ENCODE results near the gene EVA1A.

The EVA1A gene

DNA sequence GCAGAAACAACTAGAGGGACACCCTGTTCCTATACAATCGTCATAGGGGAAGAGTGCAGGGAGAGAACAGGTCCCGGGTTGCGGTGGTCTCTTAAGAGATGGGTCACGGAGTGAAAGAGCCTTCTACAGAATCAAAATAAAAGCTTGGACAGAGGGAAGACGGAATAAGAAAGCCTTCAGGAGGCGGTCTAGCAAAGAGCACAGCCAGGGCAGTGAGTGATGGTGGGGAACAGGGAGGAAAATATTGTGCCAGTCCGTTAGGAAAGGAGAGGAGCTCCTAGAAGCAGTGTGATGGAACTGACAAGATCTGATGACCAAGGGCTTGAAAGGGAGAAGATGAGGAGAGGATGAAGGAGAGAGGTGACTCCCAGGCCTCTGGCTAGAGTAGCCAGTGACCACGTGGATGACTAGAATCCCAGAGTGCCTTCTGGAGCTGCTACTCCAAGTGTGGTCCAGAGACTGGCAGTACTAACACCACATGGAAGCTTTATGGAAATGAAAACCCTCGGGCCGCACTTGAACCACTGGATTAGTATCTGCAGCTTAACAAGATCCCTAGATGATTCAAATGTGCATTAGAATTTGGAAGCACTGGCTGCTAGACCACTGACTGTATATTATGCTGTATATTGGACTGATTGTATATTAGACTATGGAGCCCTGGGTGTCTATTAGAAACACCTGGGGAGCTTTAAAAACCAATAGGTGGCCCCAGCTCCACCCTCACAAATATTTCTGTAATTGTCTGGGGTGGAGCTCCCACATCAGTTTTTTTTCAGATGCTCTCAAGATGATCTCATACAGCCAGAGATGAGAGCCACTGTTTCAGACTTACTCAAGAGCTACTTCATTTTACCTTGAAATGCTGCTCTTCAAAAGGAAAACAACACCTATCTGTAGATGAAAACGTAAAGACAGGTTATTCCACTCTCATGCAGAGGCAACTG lies 1.1 kb upstream of the EVA1A start:
- no peak for DNase-seq

DNA sequence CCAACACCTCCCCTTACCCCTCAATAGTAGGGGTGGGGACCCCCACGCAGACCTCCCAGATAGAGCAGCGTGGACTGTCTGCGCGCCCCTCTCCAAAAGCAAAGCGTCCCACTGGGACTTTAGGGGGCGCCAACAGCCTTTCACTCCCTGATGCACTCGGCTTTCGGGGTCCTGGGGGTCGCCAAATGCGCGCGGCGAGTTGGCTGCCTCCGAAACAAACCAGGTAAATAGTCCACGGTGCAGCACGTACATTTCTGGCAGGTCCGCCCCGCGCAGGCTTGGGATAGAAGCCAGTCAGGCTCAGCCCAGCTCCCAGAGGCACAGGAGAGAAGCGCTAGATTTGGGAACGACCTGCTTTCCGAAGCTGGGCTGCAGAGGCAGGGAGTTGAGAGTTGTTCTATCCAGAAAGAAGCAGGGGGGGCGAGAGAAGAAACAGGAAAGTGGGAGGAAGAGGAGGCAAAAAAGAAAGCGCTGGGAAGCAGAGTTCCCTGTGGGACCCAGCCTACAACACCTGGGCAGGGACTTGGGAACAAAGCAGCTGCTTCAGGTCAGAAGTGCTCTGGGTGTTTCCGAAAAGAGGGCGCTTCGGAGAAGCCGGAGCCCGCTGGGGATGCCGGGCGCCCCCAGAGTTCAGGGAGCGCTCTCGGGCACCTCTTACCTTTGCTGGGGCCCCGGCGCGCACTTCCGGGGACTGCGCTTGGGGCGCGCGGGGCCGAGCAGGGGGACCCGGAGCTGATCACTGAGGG lies 544 bp downstream of the EVA1A start:
- no peak for DNase-seq

DNA sequence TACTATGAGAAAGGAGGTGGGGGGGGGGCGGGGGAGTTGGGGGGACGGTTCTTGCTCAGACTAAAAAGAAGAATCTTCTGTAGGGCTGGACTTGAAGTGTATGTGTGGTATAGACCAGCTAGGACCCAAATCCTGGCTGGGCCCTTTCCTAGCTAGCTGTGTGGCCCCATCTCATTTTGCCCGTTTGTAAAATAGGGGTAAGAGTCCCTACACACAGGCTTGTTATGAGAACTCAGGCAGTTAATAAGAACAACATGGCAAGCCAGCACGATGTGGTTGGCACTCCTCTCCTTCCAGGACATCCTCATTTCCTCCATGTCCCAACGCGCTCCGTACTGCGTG lies 1.1 kb downstream of the EVA1A start:
- no peak for DNase-seq

DNA sequence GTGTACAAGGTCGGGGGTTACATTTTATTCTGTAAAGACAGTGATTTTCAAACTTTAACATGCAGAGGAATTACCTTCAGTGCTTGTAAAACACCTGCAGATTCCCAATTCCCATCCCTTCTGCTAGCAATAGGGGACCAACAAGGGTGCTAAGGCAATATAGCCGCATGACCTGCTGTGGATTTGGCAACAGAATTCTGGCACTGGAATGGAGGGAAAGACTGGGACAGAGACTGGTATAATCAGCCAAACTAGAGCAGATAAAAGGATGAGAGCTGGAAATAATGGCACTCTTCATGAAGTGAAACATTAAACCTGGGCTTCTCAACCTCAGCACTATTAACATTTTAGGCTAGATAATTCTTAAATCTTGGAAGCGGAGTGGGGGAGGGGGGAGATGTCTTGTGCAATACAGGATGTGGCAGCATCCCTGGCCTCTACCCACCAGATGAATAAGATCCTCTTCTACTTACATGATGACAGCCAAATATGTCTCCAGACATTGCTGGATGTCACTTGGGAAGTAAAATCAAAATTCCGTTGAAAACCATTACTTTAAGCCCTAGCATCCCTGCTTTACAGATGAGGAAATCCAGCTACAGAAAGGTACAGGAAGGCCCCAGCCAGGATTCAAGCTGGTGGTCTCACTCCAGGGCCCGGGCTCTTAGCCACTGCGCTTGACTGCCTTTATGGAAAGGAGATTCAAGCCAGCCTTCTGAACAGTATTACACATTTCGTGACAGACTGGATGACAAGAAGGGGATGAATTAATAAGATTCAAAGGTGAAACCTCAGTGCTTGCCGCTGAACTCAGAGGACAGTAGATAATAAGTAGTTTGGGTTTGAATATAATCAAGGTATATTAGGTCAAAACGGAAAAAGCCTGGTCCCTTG lies 1.7 kb downstream of the EVA1A start:
- DNase-seq = no peak

DNA sequence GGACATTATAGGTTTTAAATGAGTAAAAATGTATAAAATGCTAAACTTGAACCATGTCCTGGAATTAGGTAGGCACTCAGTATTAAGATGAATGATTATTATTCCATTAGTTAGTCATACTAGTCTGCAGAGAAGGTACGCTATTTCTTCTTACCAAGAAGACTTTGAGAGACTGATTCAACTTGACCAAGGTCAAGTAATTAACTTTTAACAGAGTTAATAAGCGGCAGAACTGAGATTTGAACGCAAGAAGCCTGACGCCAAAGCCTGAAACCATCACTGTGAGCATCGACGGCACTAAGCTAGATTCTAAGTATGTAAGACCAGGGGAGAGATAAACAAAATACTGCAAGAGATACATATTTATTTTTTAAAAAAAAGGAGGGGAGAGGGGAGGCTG lies 2.6 kb downstream of the EVA1A start:
- DNase-seq = no peak

DNA sequence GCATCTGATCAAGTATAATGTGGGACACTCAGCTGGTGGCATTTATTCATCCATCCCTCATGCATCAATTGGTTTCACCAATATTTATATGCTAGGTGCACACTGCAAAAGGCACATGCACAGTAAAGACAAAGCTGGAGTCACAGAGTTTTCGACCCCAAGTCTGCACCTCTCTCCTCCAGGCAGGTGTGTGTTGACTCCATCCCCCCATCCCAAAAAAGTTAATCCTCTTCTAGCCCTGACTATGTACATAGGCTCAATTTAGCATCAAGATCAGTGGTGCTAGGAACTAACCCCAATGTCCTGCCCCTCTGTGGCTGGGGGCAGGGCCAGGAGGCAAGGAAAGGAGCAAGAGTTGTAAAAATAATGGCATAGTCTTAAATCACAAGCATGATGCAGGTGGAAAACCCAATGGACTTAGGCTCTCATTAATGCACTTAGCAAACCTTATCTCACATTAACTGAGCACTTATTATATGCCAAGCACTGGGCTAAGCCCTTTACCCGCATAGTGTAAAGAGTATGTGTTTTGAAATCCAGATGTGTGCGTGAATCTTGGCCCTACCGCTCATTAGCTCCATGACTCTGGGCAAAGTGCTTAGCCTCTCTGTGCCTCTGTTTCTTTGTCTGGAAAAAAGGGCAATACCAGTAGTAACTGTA lies 3.1 kb downstream of the EVA1A start:
- no peak for DNase-seq

DNA sequence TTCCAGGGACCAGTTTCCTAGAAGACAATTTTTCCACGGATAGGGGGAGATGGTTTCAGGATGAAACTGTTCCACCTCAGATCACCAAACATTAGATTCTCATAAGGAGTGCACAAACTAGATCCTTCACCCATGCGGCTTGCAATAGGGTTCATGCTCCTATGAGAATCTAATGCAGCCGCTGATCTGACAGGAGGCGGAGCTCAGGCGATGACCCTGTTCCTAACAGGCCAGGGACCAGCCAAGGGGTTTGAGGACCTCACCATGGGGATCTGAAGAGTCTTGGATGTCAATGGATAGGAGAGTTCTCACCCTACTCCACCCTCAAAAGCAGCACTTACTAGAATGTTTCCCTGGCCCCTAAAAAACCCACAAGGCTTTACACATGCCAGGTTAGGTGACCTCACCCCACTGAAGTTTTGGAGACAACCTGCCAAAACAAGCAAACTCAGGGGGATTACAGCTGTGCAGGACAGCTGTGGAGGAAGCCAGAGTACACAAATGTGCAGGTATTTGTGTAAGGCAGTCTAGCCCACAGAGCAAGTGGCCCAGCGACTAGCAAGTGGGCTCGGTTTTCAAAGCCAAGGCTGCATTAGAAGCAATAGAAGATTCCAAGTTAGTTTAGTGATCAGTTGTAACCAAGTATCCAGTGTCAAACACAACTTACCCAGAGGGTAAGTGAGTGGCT lies 3.9 kb downstream of the EVA1A start:
- DNase-seq = no peak

DNA sequence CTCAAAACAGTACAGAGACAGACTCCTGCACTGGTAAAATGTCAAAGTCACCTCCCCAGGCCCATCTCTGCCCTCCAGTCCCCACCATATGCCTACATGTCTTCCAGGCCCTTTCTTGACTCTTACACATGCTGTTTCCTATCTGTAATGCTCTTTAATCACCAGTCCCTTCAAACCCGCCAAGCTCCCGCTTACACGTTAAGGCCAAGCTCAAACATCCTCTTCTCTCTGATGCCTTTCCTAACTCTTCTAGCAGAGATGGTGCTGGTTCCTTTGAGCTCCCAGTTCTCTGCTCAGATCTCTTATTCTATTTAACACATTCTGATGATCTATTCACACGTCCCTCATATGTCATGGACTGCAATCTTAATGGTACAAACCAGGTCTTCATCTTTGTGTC lies 5.0 kb downstream of the EVA1A start:
- no peak for DNase-seq

DNA sequence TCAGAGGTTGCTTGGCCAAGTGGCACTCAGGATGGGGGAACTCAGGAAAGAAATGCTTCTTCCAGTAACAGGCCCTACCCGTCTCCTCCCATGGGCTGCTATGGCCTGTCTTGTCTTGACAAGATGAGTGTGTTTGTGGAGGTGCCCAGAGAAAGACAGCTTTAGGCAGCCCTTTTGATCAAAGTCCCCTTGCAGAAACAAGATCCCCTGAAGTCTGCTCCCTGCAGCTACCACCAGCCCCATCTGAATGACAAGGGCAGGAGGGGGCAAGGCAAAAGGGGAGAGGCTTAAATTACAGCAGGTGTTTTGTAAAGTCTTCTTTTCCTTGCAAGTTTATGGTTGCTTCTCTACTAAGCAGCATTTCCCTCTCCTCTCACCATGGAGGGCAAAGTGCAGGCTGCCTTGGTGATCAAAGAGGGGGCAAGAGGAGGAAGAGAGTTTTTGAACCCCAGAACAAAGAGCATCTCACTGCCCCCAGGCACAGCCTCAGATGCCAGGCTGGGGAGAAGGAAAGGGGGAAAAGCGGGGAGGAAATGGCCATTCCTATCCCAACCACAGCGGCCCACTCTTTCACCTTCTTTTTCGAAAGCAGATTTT lies 6.7 kb downstream of the EVA1A start:
- DNase-seq = no peak

DNA sequence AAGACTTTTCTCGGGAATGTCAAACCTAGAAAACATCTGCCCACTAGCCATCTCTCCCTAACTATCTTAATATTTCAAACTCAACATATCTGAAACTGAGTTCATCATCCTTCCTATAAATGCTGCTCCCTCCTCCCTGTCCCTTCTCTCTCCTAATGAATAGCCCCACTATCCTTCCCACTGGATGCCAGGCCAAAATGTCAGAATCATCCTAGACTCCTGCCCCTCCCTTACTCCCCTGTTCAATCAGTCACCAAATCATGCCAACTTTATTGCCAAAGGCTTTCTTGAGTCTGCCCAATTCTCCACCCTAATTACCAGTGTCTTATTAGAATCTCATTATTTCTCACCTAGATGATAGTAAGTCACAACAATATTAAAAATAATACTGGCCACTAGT lies 8.5 kb downstream of the EVA1A start:
- no peak for DNase-seq

DNA sequence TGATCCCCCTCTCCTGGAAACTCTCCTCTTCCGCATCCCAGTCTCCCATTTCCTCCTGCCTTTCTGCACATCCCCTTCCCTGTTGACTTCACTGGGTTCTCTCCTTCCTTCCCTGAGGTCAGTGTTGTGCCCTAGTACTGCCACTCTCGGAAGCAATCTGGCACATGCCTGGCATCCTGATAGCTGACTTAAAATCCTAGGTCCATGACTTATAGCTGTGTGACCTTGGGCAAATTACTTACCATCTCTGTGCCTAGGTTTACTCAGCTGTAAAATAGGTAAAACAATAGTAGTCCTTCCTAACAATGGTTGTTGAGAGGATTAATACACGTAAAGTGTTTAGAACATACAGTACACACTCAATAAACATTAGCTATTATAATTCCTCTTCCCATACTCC lies 9.3 kb downstream of the EVA1A start:
- no peak for DNase-seq

DNA sequence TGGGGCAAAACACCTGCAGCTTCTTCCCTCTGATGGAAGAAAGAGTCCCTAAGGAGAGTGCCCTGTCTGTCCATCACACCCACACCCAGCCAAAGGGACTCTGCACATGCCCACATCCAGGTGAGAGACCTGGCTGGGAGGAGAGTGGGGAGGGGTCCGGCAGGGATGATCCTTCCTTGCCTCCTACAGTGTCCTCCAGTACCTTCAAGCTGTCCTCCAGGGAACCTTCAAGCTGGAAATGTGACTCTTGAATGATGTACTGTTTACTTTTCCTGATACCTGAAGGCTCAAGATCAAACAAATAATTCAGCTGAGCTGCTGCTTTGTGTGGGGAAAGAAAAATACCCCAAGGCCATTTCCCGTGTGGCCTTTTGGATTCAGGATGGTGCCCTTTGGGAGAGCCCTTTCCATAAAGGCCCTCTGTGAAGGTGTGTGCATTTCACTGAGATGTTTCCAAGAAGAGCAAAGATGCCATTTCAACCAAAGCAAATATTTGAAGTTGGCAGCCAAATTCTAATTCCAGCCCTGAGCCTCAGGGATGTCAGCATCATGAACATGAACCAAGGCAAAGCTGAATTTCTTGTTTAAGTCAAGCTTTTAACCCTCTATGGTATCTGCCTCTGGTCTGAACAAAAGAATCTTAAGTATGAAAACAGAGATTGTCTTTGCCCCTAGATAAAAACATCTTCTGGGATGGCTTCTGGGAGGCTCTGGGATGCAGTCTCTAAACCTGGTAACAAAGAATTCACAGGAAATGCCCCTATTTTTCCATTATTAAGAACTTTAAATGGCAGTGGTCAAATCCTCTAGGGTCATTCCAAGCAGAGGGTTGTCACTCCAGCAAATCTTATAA lies 11.1 kb downstream of the EVA1A start:
- DNase-seq = no peak

DNA sequence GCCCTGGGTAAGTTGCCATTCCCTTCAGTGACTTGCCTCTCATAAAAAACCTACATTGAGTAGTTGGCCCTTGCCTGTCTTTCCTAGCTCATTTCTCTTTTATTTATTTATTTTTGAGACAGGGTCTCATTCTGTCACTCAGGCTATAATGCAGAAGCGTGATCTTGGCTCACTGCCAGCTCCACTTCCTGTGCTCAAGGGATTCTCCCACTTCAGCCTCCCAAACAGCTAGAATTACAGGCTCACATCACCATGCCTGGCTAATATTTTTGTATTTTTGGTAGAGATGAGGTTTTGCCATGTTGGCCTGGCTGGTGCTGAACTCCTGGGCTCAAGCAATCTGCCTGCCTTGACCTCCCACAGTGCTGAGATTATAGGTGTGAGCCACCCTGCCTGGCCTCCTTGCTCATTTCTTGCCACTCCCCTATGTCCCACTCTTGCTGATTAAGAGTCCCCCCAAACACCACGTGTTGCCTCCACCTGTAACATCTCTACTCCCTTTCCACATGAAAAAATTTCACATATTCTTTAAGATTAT lies 12.6 kb downstream of the EVA1A start:
- DNase-seq = no peak

DNA sequence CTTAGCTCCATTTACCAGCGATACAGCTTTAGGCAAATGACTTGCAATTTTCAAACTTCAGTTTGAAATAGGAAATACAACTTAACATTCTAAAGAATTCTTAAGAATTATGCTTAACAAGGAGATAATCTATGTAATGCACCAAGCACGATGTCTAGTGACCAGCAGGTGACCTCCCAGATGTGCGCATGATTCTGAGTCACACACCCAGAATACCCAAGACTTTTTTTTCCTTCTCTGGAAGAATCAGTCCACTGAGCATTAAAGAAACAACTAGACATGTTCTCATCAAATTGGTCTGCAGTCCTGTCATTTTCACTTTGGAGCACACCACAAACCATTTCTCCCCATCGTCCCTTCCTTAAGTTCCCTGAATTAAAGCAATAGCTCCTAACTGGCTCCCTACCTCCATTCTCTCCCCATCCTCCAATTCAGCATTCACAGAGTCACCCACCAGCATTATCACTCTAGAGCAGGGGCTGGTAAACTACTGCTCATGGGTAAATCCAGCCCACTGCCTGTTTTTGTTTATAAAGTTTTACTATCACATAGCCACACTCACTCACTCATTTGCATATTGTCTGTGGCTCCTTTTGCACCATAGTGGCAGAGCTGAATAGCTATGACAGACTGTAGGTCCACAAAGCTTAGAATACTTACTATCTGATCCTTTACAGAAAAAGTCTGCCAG lies 13.2 kb downstream of the EVA1A start:
- no peak for DNase-seq

DNA sequence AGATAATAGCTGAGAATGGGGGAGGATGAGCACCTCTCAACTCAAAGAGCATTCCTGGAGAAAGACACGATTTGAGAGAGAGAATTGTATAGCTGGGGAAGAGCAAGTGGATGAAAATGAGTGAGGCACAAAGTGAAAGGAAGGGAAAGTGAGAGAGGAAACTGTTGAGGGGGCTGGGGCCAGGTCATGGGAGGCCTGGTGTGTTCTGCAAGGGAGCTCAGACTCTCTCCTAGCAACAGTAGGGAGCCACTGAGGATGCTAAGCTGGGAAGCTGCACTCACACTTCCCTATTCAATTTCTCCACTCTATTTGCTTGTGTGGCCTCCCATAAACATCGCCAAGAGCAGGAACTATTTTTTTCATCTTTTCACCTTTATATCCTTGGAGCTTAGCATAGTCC lies 14.8 kb downstream of the EVA1A start:
- DNase-seq = no peak

DNA sequence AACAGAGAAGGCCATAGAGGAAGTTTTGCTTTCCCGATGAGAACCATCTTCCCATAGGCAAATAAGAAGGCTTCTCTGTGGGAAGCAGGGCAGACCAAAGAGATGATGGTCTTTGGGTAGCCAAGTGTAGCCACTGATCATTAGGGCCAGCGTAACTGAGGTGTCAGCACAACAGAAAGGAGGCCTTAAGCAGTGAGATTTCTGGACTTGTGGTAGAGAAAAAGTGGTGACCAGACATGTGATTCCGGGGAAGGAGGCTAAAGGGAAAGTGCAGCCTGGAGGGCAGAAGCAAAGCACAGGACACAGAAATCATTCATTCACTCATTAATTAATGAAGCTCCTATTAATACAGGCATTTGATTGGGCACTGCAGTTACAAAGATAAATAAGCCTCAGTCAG lies 15.4 kb downstream of the EVA1A start:
- DNase-seq = no peak

DNA sequence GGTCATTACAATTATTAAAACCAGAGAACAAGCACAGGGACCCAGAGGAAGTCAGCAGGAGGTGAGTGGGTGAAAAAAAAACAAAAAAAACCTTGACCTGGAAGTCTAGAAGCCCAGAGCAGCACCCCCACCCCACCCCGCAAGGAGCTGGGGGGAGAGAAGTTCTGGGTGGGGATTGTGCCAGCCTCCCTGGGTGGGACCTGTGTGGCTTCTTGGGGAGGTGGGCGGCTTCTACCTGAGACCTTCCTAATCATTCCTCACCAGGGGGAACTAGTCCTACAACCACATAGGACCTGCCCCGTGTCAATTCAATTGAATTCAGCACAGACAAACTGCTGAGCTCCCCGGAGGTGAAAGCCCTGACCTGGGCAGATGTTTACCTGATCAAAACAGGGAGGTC lies 17.3 kb downstream of the EVA1A start:
- DNase-seq = no peak

DNA sequence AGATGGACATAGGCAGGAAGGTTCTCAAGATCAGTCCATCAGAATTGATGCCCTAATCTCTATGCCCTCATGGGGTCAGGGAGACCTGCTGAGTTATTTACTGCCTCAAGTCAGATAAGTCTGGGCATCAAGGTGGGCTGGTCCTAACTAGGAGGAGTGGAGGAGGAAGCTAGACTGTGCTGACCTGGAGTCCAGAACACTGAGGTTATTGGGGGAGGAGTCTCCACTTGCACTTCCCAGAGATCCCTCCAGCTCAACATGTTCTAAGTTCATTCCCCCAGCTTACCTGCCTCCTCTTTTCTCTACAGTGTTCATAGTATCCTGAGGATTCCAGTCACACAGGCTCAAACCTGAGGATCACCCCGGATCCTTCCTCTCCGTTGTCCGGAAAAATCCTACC lies 19.3 kb downstream of the EVA1A start:
- no peak for DNase-seq

DNA sequence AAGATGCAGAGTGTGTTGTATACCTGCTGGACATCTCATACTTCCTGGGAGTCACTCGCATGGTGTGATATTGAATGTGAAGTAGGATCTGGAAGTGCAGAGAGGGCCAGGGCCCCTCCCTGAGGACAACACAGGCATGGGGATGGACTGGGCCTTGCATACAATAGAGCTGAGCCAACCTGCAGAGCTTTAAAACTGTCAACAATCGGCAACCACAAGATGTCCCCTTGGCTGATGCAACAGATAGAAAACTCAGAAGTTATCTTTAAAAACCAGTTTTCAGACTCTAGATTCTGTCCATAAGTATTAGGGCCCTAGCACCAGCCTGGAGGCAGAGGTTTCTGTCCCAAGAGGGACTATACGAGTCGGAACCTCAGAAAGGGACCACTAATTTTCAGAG lies 19.7 kb downstream of the EVA1A start:
- no peak for DNase-seq

All from NCI-H524 treated with DMSO at 0.1 percent for 48 hours (cell line).